A549 (cell line): ENCODE data around the gene GLTPD2. TPM values are rescaled to one million over a fixed set of nuclear protein-coding genes. Genes with fewer than 3 reads are reported as not detected.
A peak's percentile ranks its signal among the peaks of the same experiment; 100 is the strongest.

ENCODE experiments used
- ATAC-seq, 2 experiments: fragments of 200-7000 bp in 1 of 2; fragments of >200 bp in 1 of 2; cut with Nextera tagmentation in 1 of 2; cut with Tn5 transposase in 1 of 2; 3 replicates each; pipeline versions ENCODE4 v1.8.0 to v1.9.1; 2018 to 2020; ENCODE audit warnings: mild to moderate bottlenecking in 1 of 2, moderate library complexity in 1 of 2
- CTCF ChIA-PET: fragments of 300-600 bp; sonication (Branson Sonifier 250); formaldehyde crosslinking; extraction: SDS; loops from one replicate; lab custom pipeline; 2021; ENCODE audit warnings: antibody characterized with exemption, inconsistent platforms; lab: Yijun Ruan, JAX
- POLR2A ChIA-PET: fragments of 350-600 bp; formaldehyde crosslinking; extraction: SDS; loops from one replicate; lab custom pipeline; 2021; ENCODE audit warnings: antibody characterized with exemption, inconsistent platforms; lab: Yijun Ruan, JAX
- DNase-seq, 2 experiments: peaks; one replicate each; pipeline versions ENCODE4 v3.0.0 to v3.0.0-alpha.2; 2011 to 2016; ENCODE audit warnings: low read depth in 1 of 2, low spot score in 1 of 2
- FAIRE-seq: peaks from 2 replicates; lab custom pipeline; 2011; peaks lifted over from hg19 to GRCh38; lab: Jason Lieb, UNC
- H3K27ac ChIP-seq, 2 experiments: fragments of >200 bp; sonication (Bioruptor Twin); formaldehyde crosslinking; 3 replicates each; pipeline ENCODE4 v1.5.1; 2016 to 2017
- H3K4me1 ChIP-seq: fragments of >200 bp; sonication (Bioruptor Twin); formaldehyde crosslinking; 3 replicates; pipeline ENCODE4 v1.6.1; 2016
- H3K4me2 ChIP-seq: fragments of >200 bp; sonication (Bioruptor Twin); formaldehyde crosslinking; 3 replicates; pipeline ENCODE4 v1.6.1; 2016
- H3K4me3 ChIP-seq: fragments of >200 bp; sonication (Bioruptor Twin); formaldehyde crosslinking; 3 replicates; pipeline ENCODE4 v1.5.1; 2016
- H3K9me3 ChIP-seq: fragments of >200 bp; sonication (Bioruptor Twin); formaldehyde crosslinking; 3 replicates; pipeline ENCODE4 v1.6.1; 2016
- BHLHE40 ChIP-seq: IDR thresholded peaks from 2 replicates; pipeline ENCODE4 v1.6.1; 2012; ENCODE audit warnings: low read depth, low read length, inconsistent platforms
- CBX8 ChIP-seq: fragments of 200-600 bp; sonication (generic); IDR thresholded peaks from 2 replicates; pipeline ENCODE4 v1.6.1; 2016
- CEBPB ChIP-seq, 2 experiments: fragments of >200 bp in 1 of 2; sonication (Bioruptor Twin) in 1 of 2; formaldehyde crosslinking in 1 of 2; IDR thresholded peaks; 2 replicates each; pipeline ENCODE4 v1.6.1; 2012 to 2016
- CHD2 ChIP-seq: fragments of 150-350 bp; IDR thresholded peaks from 2 replicates; pipeline ENCODE4 v1.6.1; 2014; ENCODE audit warnings: low read length; ENCODE audit not compliant: partially characterized antibody
- E2F6 ChIP-seq: IDR thresholded peaks from 2 replicates; pipeline ENCODE4 v1.6.1; 2012; ENCODE audit warnings: low read depth, borderline replicate concordance
- EHF ChIP-seq: fragments of 250-450 bp; sonication (Bioruptor Pico); IDR thresholded peaks from 2 replicates; pipeline ENCODE4 v1.5.0; 2020; ENCODE audit warnings: mild to moderate bottlenecking
- FOSB ChIP-seq: fragments of 250-450 bp; sonication (Bioruptor Pico); IDR thresholded peaks from 2 replicates; pipeline ENCODE4 v1.5.0; 2020; ENCODE audit warnings: mild to moderate bottlenecking, moderate library complexity
- HOXB13 ChIP-seq: fragments of 250-450 bp; sonication (Bioruptor Pico); IDR thresholded peaks from 2 replicates; pipeline ENCODE4 v1.5.0; 2020; ENCODE audit warnings: low read depth, mild to moderate bottlenecking, moderate library complexity
- JUNB ChIP-seq: fragments of >200 bp; sonication (Bioruptor Twin); formaldehyde crosslinking; IDR thresholded peaks from 2 replicates; pipeline ENCODE4 v1.6.1; 2016
- KDM1A ChIP-seq: fragments of 200-600 bp; sonication (generic); IDR thresholded peaks from 2 replicates; pipeline ENCODE4 v1.6.1; 2016; ENCODE audit warnings: low read depth, mild to moderate bottlenecking
- MAFK ChIP-seq: fragments of 450-650 bp; IDR thresholded peaks from 2 replicates; pipeline ENCODE4 v1.6.1; 2014; ENCODE audit not compliant: partially characterized antibody
- MAZ ChIP-seq: fragments of 150-350 bp; IDR thresholded peaks from 2 replicates; pipeline ENCODE4 v1.6.1; 2014; ENCODE audit warnings: antibody characterized with exemption, low read depth, low read length, borderline replicate concordance
- NPAS2 ChIP-seq: fragments of 250-450 bp; sonication (Bioruptor Pico); IDR thresholded peaks from 2 replicates; pipeline ENCODE4 v1.8.0; 2022; ENCODE audit warnings: mild to moderate bottlenecking, moderate library complexity, borderline replicate concordance
- NR3C1 ChIP-seq: fragments of >200 bp; sonication (Bioruptor Twin); formaldehyde crosslinking; IDR thresholded peaks from 3 replicates; pipeline ENCODE4 v1.6.1; 2017
- PBX3 ChIP-seq: IDR thresholded peaks from 2 replicates; pipeline ENCODE4 v1.6.1; 2012
- RAD21 ChIP-seq, 2 experiments: fragments of >200 bp in 1 of 2; sonication (Bioruptor Twin) in 1 of 2; formaldehyde crosslinking in 1 of 2; IDR thresholded peaks in 1 of 2; conservative IDR thresholded peaks in 1 of 2; 2 replicates in 1 of 2; 3 replicates in 1 of 2; pipeline ENCODE4 v1.6.1; 2012 to 2018; ENCODE audit warnings: inconsistent platforms in 1 of 2
- RNF2 ChIP-seq: fragments of 200-600 bp; sonication (generic); IDR thresholded peaks from 2 replicates; pipeline ENCODE4 v1.6.1; 2016; ENCODE audit warnings: low read depth, mild to moderate bottlenecking, antibody characterized with exemption, moderate library complexity, borderline replicate concordance
- SMC3 ChIP-seq: fragments of >200 bp; sonication (Bioruptor Twin); formaldehyde crosslinking; IDR thresholded peaks from 3 replicates; pipeline ENCODE4 v1.6.1; 2018; ENCODE audit warnings: inconsistent platforms
- TFCP2L1 ChIP-seq: fragments of 250-450 bp; sonication (Bioruptor Pico); IDR thresholded peaks from 2 replicates; pipeline ENCODE4 v1.5.0; 2021; ENCODE audit warnings: mild to moderate bottlenecking
- ZFP36 ChIP-seq: fragments of 450-650 bp; IDR thresholded peaks from 2 replicates; pipeline ENCODE4 v1.6.1; 2014; ENCODE audit warnings: borderline replicate concordance; ENCODE audit not compliant: partially characterized antibody
- ZSCAN20 ChIP-seq: fragments of 250-450 bp; sonication (Bioruptor Pico); IDR thresholded peaks from 2 replicates; pipeline ENCODE4 v1.8.0; 2022; ENCODE audit warnings: mild to moderate bottlenecking, moderate library complexity
- WGBS: methylation state at CpG from one replicate; pipeline ENCODE4 v1.1.6; 2017; ENCODE audit errors: missing lambda C conversion rate; 5-methylcytosine and 5-hydroxymethylcytosine counted together
- polyA plus RNA-seq, 4 experiments: library from polyadenylated mRNA; depleted of rRNA in 3 of 4; stranded (reverse); fragments of >200 nt; fragmentation: RNase III in 1 of 4; extraction: RNeasy Plus Mini Kit Qiagen cat#74134 plus additional on column Dnase treatment in 1 of 4; gene quantifications; 2 replicates in 3 of 4; 3 replicates in 1 of 4; pipeline ENCODE4 v1.2.3, GENCODE V29; 2011 to 2017

Gene GLTPD2
- polyA plus RNA-seq, 2 of the 4 experiments (the other 2 are of a cell fraction) = not detected

GRCh38 chr17:4772235-4772613 lies 16.5 kb upstream of the GLTPD2 start (continued):
- no peak for TF ChIP-seq KDM1A

- Histone ChIP-seq H3K4me3 (no peak overlapping the region), H3K9me3 (no peaks in the 10 kb centered on the region), H3K27ac (no peak overlapping the region), H3K4me1 (peaks cover 9% of the 10 kb centered on the region; the same call in 2 of the 3 replicates), H3K4me2 (0 out of 3 replicates have a peak overlapping the region, but pooled peaks have one; percentile 3)
- 49% methylated on average over 9 of the region's 9 CpGs for WGBS
- ATAC-seq (peak in 1 of 2 experiments; percentile 46; a peak in 3 of 6 replicates), FAIRE-seq (no peak), DNase-seq (no peak)
- TF ChIP-seq CEBPB (IDR thresholded peaks at IDR 0.05) (peak in 1 of 2 experiments; percentile 17; a peak in 1 of 4 replicates), RNF2 (no peak)
- POLR2A ChIA-PET = no interaction called here
- CTCF ChIA-PET = interaction anchor here (0.6 to 14.7 kb wide), 7 partner anchors 11 to 253 kb away, joined by 3 to 157 read pairs (median 4); partner anchors contain the start of genes CHRNE, GLTPD2 and VMO1
Measured at GRCh38 chr17:4777969-4778760, 10.6 kb upstream of the GLTPD2 start.

GRCh38 chr17:4780325-4780955 lies 8.3 kb upstream of the GLTPD2 start:
- no peak for TF ChIP-seq RNF2
- TF ChIP-seq PBX3 = no peak
- TF ChIP-seq ZSCAN20 (CRISPR knock-in tag) = no peak
- TF ChIP-seq RAD21 (conservative IDR thresholded peaks at IDR 0.05 in 1 of 2, IDR thresholded peaks at IDR 0.05 in 1 of 2) = no peak
- TF ChIP-seq FOSB (CRISPR knock-in tag) = no peak
- TF ChIP-seq NR3C1 = no peak
- TF ChIP-seq MAZ = no peak
- no peak for TF ChIP-seq SMC3
- no peak for TF ChIP-seq MAFK
- TF ChIP-seq KDM1A = no peak
- TF ChIP-seq CHD2 = no peak
- no peak for TF ChIP-seq HOXB13 (CRISPR knock-in tag)
- no peak for TF ChIP-seq BHLHE40
- TF ChIP-seq EHF (CRISPR knock-in tag) = no peak
- Histone ChIP-seq H3K9me3 (no peaks in the 10 kb centered on the region), H3K4me2 (no peak overlapping the region), H3K4me1 (peaks cover 9% of the 10 kb centered on the region; the same call in 2 of the 3 replicates), H3K4me3 (no peak overlapping the region), H3K27ac (no peak overlapping the region)
- CTCF ChIA-PET = interaction anchor here (0.5 to 14.7 kb wide), 14 partner anchors 8 to 215 kb away, joined by 3 to 157 read pairs (median 4); partner anchors contain the start of genes ARRB2, CHRNE, GLTPD2 and VMO1
- FAIRE-seq (no peak), ATAC-seq (no peak), DNase-seq (no peak)
- WGBS = 80% methylated on average over 11 of the region's 11 CpGs
- POLR2A ChIA-PET = interaction anchor here (1.3 kb wide), 1 partner anchor 9 kb away, joined by 12 read pairs; no protein-coding TSS in a partner anchor

- H3K4me3 ChIP-seq = no peak overlapping the region
- CTCF ChIA-PET = interaction anchor here (0.6 to 9.4 kb wide), 6 partner anchors 10 to 207 kb away, joined by 3 to 271 read pairs (median 6); partner anchors contain the start of genes ARRB2 and MED11
- 68% methylated on average over 28 of the region's 28 CpGs for WGBS
- peaks cover 13% of the 10 kb centered on the region; the same call in 2 of the 3 replicates for H3K4me1 ChIP-seq
- TF ChIP-seq ZFP36 = no peak
- TF ChIP-seq NPAS2 (CRISPR knock-in tag) = no peak
- TF ChIP-seq TFCP2L1 (CRISPR knock-in tag) = no peak
- TF ChIP-seq MAFK = no peak
- TF ChIP-seq CBX8 = no peak
- TF ChIP-seq JUNB = no peak
- TF ChIP-seq E2F6 = no peak
- TF ChIP-seq, all 56 proteins: peak for 0
- H3K27ac ChIP-seq = no peak overlapping the region
- FAIRE-seq = no peak
- no peak for DNase-seq
- no peaks in the 10 kb centered on the region for H3K9me3 ChIP-seq
- H3K4me2 ChIP-seq = no peak overlapping the region
- POLR2A ChIA-PET = interaction anchor here (0.6 kb wide), 1 partner anchor 61 kb away, joined by 5 read pairs; no protein-coding TSS in a partner anchor
- ATAC-seq = peak in 1 of 2 experiments; percentile 11; a peak in 1 of 6 replicates
Measured at GRCh38 chr17:4782652-4783051, 6.1 kb upstream of the GLTPD2 start.
